ENCODE data around the gene AP3S1.

- TF ChIP-seq ZNF274 (IDR thresholded peaks at IDR 0.05; ENCODE audit: low read depth, low read length) (no peak), YY1 (IDR thresholded peaks at IDR 0.05; ENCODE audit: insufficient read depth, insufficient read length) (no peak), SUZ12 (IDR thresholded peaks at IDR 0.05; ENCODE audit: extremely low read depth, insufficient read depth, insufficient read length) (no peak)
Observed at GRCh38 chr5:115810761-115811160, 31.0 kb upstream of the AP3S1 start.
